GM19397 (cell line): ENCODE data around the gene ETFA.
"Not testable (repeated sequence)": the region's sequence is repeated elsewhere in the genome, so short reads cannot be mapped to it uniquely, and the experiment has no call there.

ENCODE experiments used
- ATAC-seq: cut with Tn5 transposase; IDR thresholded peaks from one replicate; pipeline ENCODE4 v1.9.1; 2021; ENCODE audit warnings: mild to moderate bottlenecking, moderate library complexity; ENCODE audit not compliant: unreplicated experiment

Gene ETFA

DNA sequence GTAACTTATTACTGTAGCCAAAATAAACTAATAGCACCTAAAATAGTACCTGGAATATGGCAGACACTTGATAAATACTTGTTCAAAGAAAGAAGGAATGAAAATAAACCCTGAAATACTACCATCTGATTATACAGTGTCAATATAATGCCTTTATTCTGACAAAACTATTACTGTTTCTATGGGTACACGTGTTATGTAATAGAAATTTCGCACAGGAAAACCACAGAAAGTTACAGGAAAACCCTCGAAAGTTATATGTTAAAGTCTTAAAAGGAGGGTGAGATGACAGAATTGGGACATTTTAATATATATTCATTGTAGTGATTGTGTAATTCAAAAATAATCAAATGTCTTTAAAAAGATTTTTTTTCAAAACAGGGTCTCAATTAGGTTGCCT is 28.8 kb downstream of the ETFA start:
- no peak for ATAC-seq

DNA sequence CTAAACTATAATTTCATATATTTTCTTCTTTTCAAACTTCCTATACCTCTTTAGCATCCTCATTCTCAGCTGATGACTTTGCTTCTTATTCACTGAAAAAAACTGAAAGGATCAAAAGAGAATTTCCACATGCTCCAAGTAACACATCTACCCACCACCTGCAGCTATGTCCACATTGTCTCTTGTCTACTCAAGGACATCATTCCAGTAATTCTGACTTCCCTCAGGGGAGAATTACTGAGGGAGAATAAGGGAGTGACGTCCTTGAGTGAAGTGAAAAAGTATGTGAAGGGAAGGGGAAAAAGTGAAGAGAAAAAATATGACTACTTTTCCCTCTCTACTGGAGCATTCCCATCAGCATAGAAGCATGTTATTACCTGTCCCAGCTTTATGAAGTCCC is 32.6 kb downstream of the ETFA start:
- no peak for ATAC-seq

DNA sequence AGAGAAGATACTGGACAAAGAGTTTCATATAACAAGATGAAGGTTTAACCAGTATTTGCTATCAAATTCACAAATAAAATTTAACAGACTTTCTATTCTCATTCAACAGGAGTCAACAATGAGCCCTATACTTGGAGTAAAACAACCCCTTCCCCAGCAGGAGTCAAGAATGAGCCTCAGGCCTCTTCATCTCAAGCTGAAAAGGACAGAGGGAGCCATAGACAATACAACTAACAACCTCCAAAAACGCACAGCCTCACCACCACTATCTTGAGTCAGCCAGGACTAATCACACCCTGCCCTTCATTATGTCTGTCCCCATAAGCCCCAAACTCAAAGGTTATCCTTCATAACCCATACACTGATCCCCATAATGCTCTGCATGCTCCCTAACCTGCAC is 36.4 kb downstream of the ETFA start:
- no peak for ATAC-seq

DNA sequence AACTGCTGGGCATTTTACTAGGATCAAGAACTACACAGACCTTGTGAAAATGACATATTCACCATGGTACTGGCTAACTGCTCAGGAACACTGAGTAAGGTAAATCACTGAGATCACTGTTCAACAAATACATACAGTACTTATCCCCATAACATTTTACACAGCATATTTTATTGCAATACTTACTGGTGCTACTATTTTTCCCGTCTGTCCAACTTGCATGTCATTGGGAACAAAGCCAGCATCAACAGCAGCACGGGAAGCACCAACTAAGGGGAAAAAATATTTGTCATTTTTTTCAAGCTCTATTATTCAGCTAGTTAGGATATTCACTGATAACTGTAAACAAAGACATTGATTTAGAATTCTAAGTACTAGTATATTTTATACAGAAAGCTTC is 37.0 kb downstream of the ETFA start:
- ATAC-seq, result no peak

DNA sequence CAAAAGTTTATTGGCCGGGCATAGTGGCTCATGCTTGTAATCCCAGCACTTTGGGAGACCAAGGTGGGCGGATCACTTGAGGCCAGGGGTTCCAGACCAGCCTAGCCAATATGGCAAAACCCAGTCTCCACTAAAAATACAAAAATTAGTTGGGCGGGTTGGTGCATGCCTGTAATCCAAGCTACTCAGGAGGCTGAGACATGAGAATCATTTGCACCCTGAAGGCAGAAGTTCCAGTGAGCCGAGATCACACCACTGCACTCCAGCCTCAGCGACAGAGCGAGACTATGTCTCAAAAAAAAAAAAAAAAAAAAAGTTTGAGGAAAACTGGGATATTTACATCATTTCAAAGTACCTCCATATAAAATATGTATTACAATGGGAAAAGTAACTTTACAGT is 40.4 kb downstream of the ETFA start:
- ATAC-seq, result no peak

DNA sequence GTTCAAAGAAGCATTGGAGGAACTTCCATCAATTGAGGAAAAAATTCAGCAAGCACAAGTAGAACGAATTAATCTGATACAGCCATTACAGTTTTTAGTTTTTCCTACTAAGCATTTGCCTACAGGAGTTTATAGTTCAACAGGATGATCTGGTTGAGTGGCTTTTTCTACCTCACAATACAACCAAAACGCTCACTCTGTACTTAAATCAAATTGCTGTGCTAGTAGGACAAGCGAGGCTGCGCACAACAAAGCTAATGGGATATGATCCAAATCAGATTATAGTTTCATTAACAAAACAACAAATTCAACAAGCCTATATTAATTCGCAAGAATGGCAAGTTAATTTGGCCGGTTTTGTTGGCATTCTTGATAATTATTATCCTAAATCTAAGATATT is 44.2 kb downstream of the ETFA start:
- no peak for ATAC-seq

DNA sequence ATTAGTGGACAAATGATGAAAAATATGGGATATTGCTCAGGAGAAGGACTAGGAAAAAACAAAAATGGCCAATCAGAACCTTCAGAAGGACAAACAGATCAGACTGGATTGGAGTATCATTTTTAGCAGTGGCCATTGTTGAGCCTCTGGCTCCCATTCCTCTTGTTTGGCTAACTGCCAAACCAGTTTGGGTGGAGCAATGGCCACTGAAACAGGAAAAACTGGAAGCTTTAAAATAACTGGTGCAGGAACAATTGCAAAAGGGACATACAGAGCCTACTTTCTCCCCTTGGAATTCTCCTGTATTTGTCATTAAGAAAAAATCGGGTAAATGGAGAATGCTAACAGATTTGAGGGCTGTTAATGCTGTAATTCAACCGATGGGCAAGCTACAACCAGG is 45.5 kb downstream of the ETFA start:
- not testable (repeated sequence) for ATAC-seq

DNA sequence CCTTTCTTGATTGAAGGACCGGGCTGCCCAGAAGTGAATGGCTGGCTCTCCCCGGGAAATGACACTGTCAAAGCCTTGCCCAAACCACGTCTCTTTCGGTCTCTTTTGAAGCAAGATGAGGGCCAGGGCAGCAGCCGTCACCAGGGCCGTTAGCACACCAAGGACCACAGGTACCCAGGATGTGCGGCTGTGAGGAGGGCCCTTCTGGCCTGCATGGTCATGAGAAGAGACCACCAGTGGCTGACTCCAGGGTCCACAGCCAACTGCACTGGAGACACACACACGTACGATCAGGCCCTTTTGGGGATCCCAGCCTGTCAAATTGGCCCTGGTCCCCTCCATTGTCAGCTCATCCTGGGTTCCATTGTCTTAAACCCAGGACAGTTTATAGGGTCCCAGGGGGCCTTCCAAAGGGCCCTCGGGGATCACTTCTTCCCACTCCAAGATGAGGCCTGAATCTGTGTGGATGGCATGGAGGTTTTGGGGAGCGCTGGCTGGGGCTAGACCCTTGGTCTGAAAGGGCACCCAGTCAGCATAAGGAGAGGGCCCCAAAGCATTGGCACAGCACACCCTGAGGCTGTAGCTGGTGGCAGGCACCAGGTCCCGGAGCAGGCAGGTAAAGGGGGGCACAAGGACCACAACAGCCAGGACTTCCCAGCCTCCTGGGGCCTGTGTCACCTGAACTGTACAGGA is 50.9 kb downstream of the ETFA start:
- ATAC-seq, result no peak

DNA sequence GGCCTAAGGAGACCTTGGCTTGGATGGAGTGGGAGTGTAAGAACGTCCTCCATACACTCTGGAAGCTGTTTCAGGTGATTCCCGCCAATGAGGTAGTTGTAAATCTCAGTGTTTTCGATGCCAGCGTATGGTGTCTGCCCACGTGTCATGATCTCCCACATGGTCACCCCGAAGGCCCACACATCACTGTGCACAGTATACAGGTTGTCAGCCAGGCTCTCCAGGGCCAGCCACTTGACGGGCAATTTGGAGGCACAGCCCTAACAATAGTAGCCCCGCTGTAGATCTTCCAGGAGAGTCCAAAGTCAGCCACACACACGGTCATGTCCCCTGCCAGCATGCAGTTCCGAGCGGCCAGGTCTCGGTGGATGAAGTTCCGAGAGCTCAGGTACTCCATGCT is 51.9 kb downstream of the ETFA start:
- no peak for ATAC-seq

DNA sequence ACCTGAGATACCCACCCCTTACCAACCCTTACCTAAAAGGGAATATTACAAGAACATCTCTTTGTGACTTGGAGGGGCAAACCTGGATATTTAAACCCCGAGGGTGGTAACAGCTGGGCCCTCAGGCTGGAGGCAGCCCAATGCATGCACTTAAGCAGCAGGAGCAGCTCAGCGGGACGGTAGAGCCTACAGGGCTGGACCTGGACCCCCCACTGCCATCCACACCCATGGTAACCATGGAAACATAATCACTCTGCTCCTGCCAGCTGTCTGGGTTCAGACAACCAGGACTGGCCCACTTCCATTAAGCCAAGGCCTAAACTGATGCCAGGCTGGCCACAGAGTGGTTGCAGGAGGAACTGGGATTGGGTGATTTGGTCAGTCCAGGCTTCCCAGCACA is 52.8 kb downstream of the ETFA start:
- no peak for ATAC-seq

DNA sequence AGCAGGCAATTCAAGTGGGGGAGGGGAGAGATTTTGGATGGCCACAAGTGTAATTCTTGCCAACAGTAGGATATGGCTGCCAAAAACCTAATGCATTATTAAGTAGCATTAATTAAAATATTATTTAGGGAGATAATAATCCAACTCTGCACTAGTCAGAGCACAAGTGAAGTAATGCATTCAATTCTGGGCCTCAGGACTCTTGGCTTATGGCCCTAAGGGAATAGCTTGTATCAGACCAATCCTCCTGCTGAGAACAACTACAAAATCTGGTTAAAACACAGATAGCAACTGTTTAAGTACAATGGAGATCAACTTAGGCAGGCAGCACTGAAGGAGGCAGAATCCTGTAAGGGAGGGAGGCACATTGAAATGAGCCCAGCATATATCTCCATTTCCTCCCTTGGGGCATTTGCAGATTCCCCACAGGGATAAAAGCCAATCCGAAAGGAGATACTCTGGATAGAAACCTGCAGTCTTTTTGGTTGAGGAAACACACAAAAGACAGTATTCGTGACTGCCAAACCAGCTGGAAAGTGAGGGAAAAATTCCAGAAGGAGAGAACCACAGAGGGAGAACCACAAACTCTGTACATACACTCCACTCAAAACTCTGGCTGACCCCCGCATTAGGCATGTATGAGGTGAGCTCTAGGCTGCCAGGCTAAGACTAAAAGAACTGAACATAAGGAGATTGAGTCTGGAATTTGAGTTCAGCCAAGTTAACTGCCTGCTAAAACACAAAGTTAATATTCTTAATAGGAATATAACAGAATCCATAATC is 57.4 kb downstream of the ETFA start:
- ATAC-seq, result no peak

DNA sequence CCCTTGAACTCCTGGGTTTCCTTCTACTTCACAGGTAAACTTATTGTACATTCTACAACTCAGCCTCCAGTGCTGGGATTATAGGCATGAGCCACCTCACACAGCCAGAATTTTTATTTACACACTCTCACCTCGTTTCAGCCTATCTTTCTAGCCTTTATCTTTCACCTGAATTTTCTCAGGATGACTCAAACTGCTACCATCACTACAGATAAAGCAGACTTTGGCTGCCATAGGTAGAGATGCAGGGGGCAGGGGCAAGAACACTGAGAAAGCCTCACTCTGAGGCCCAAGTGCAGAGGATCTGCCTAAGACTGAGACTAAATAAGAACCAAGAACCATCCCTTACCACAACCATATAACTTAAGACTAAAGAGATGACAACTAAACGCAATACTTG is 59.0 kb downstream of the ETFA start:
- ATAC-seq, result no peak

DNA sequence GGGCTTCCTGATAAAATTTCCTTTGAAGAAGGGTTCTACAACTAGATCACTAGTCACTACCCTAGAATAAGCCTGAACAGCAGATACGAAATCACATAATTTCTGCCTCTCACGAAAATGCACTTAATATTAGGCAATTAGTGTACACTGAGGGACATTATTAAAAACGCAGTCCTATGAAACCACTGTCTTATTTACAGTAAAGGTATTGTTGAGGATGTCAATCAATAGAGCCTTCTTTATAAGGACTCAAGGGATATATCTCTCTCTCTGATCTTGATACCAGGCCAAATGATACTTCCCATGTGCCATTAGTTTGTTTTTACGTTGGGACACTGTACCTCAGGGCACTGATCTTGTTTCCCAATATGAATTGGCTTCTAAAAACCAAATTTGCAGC is 59.6 kb downstream of the ETFA start:
- ATAC-seq, result no peak

DNA sequence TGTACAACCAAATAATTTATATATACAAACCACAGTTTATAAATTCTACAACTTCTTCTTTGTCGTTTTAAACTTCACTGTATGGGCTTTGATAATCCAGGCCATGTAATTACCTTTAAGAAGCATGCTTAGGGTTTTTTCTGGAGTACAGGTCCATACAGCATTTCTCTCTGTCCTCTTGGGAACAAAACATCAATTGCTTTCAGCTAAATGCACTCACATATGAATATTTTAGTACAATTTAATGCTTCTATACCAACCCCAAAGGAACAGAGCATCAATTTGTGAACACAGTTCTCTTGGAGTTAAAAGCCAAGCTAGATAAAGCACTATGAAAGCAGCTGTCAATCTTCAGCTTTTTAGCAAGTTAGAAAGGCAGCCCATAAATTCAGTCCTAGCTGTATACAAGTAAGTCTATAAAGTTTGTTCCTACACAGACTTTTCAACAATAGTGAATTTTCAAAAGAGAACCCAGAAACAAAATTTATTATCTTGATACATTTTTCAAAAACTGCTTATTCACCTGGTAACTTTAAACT is 66.1 kb downstream of the ETFA start:
- ATAC-seq, result no peak

DNA sequence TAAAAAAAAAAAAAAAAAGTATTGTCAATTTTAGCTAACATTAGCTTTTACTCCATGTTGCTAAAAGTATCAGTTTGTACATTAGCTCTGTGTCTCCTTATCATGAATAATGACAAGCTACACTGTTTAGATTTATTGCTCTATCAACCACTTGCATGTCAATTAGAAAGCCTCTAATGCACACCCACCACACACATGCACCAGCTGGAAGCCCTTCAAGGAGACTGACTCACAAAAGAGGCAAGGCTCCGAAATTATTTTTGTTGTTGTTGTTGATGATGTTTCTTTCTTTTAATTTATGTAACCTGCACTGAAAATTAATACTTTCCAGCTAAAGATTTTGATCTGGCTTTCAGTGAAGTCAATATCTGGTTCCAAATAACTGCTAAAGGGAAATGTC is 71.5 kb downstream of the ETFA start:
- ATAC-seq, result no peak

DNA sequence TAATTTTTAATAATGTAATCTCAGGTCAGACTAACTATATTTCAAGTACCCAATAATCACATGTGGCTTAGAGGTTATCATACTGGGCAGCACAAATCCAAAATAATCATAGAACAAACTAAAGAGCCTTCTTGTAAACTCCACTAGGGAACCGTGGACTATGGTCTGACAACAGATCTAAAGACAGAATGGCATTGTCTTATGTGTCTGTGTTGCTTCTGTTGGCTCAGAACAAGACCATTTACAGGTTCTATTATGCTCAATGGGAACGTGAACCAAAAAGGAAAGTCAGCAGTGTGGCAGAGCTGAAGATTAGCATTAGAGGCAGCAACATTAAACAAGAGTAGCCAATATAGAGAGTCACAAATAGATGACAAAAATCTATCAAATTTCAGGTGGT is 74.9 kb downstream of the ETFA start:
- no peak for ATAC-seq

DNA sequence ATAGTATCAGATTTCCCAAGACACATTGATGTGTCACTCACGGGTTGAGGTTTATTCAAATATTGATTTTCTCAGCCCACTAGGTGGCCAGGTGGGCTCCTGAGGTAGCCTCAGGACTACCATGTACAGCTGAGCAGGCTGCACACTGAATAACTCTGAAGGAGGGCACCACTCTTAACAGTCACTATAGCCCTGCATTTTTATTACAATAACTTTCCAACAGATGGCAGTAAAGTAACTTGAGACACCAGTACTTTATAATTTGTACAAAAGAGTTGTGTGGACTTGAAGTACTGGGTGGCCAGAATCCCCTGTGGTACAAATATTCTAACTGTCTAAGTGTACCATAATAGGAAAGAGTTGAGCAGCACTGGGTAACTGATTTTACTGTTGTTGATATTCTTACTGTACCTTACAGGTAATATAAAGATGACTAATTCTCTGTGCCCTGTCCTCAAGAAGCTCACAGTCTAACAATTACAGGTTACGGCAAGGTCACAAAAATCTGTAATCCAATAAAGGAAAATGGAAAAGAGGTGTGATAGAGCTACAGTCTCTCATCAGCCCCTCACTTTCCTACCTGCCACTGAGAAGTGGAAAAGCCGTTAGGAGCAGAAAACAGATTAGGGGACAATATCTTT is 76.0 kb downstream of the ETFA start:
- no peak for ATAC-seq

DNA sequence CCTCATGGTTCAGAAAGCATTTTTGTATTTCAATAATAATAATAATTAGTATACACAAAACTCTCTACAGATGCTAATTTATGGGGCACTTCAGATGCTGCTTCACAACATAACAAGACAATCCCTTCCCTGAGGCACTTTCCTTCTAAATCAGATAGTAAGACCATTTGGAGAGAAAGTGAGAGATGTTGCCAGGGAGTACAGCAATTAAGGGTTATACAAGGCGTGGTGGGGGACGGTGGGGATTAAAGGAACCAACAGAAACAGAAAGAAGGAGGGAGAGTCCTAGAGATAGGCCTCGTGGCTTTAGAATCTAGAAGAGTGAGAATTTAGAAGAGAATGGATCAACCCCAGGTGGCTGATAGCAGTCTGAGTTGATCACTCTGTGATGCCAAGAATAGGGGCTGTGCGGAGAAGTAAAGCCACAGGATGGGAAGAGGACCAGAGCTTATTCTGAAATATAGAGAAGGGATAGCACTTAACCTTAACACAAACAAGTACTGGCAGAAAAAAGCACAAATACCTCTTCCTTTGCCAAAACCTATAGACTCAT is 76.9 kb downstream of the ETFA start:
- ATAC-seq, result no peak

DNA sequence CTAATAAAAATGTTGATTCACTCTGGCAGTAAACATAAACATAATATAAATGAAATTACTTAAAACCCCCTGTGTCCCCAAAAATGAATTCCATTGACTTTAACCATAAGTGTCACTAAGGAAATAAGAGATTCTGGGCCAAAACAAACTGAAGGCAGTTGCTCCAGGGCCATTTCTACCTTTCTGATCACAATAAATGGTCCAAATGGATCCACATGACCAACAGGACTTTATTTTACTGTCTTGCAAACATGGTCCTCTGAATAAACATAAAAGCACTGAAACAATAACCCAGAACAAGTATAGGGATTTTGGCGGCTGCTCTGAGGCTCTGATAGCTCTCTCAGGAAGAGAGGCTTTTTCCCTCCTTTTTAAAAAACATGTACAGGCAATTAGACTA is 77.3 kb downstream of the ETFA start:
- no peak for ATAC-seq

DNA sequence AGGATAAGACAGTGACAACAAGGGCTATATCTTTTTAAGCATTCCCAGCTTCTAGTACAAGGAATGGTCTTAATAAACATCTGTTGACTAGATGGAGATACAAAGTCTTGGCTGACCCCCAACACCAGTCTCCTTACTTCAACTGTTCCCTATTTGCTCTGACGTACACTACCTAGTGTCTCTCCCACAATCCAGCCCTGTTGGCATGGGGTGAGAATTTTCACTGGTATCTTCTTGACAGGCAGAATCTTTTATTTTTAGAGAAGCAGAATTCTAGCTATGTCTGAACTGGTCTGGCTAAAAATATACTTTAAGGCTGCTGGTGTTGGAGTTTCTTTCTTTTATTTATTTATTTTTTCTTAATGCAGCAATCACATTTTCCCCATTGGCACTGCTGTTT is 82.0 kb downstream of the ETFA start:
- ATAC-seq, result no peak

DNA sequence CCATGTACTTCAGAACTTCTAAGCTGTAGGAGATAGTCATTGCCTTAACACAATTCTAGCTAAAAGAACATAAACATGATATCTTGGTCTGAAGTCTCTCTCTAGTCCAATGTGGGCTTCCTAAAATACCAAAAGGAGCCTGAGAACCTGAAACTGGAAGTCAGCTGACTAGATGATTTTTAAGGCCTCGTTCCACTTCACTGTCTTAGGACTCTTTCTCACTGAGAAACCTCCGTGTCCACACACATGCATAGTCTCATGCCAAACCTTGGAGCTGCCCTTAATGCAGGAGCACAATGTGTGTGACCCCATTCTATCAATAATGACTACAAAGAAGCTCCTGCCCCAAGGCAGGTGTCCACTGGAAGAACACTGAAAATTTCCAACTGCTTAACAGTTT is 87.7 kb downstream of the ETFA start:
- no peak for ATAC-seq

DNA sequence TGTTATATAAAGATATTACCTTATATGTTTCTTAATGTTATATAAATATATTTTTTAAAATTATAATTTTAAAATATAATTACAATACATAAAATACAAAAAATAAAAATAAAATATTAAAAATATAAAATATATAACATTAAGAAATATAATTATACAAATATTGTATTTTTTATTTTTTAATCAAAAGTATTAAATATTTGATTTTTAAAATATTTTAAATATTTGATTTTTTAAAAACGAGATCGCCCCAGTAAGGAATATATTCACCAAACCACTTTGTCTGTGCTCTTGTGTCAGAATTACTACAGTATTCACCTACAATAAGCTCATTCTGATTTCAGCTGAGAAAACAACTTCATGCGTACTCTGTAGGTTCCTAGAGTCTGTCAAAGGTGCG is 89.1 kb downstream of the ETFA start:
- no peak for ATAC-seq
